Measurements from ENCODE around the gene AK9. TPM values are rescaled to one million over a fixed set of nuclear protein-coding genes. Genes with fewer than 3 reads are reported as not detected.
A peak's percentile ranks its signal among the peaks of the same experiment; 100 is the strongest.

Gene AK9
- total and polyA plus RNA-seq, 2 of the 8 experiments (the other 6 are each of a cell fraction or from before 2014, with no cell fraction given), result 1.8 to 2.2 TPM

GRCh38 chr6:109477184-109477583 is 213.8 kb downstream of the AK9 start:
- no peak overlapping the region for H4K5ac ChIP-seq (ENCODE audit: insufficient read length, low read depth, low read length)
- peak overlapping the region; percentile 34 to 72; a peak in 3 of 4 replicates for H3K4me2 ChIP-seq (ENCODE audit: insufficient read depth in 1 of 2, low read depth in 2 of 2, low read length in 2 of 2)
- WGBS, 2 experiments (ENCODE audit: extremely low coverage in 1 of 2, insufficient coverage in 1 of 2, insufficient read length in 1 of 2, insufficient replicate concordance in 2 of 2, low coverage in 1 of 2, low lambda C conversion rate in 2 of 2, missing lambda C conversion rate in 1 of 2), result 97% methylated on average over 2 of the region's 2 CpGs; no CpG with 5 or more reads in 1 of the 2 experiments
- no peak for FAIRE-seq
- peaks cover 13% of the 10 kb centered on the region for H3K79me1 ChIP-seq (ENCODE audit: low read depth, low read length)
- no peak overlapping the region for H4K8ac ChIP-seq (ENCODE audit: extremely low read depth, insufficient read depth, low read length)
- H3K79me2 ChIP-seq (ENCODE audit: control insufficient read depth in 1 of 2, insufficient read depth in 2 of 2, low read length in 2 of 2), result peaks cover 20 to 76% of the 10 kb centered on the region in 2 experiments
- peaks cover 18 to 81% (median 54%) of the 10 kb centered on the region in 4 experiments for H3K36me3 ChIP-seq (ENCODE audit: control insufficient read depth in 2 of 4, insufficient read depth in 4 of 4, low read length in 3 of 4)
- H2BK120ac ChIP-seq (replicated peaks; ENCODE audit: low read depth, low read length), result no peak overlapping the region
- H3K4ac ChIP-seq (replicated peaks; ENCODE audit: insufficient read length, low read depth, low read length), result no peak overlapping the region
- H2BK5ac ChIP-seq (ENCODE audit: low read depth, low read length), result no peak overlapping the region
- ChIA-PET CTCF (ENCODE audit: partially characterized antibody) (interaction anchor here (1.8 kb wide), 1 partner anchor 14 kb away, joined by 5 read pairs; no protein-coding TSS in a partner anchor), POLR2A (ENCODE audit: partially characterized antibody) (no interaction called here)
- H2BK12ac ChIP-seq (ENCODE audit: low read depth, low read length), result no peak overlapping the region
- H2BK20ac ChIP-seq (ENCODE audit: low read length), result no peak overlapping the region
- H3K9me3 ChIP-seq (ENCODE audit: insufficient read depth in 2 of 2, low read depth in 1 of 2, low read length in 1 of 2), result no peaks in the 10 kb centered on the region
- H4K20me1 ChIP-seq (replicated peaks in 1 of 2; ENCODE audit: control insufficient read depth in 1 of 2, insufficient read depth in 2 of 2, low read length in 2 of 2), result peaks cover 4 to 26% of the 10 kb centered on the region in 2 experiments
- 0 out of 2 replicates have a peak, but pooled peaks cover 5% of the 10 kb centered on the region for H3K23me2 ChIP-seq (ENCODE audit: low read depth, low read length)
- H3K9ac ChIP-seq (replicated peaks in 1 of 4; ENCODE audit: extremely low read depth in 1 of 4, low read depth in 3 of 4, low read length in 3 of 4), result no peak overlapping the region
- H2AFZ ChIP-seq (ENCODE audit: low read length), result no peak overlapping the region
- H3K27me3 ChIP-seq (replicated peaks in 1 of 4; ENCODE audit: control insufficient read depth in 3 of 4, extremely low read depth in 1 of 4, insufficient read depth in 3 of 4, low read length in 3 of 4), result no peaks in the 10 kb centered on the region
- H3K14ac ChIP-seq (ENCODE audit: insufficient read length), result no peak overlapping the region
- H3K56ac ChIP-seq (replicated peaks; ENCODE audit: insufficient read length, low read depth, low read length), result no peak overlapping the region
- H3K27ac ChIP-seq (ENCODE audit: low read depth, low read length), result no peak overlapping the region
- DNase-seq (ENCODE audit: low read depth in 1 of 2, low spot score in 2 of 2), result no peak
- H2AK5ac ChIP-seq (ENCODE audit: low read depth, low read length), result no peak overlapping the region
- no peak overlapping the region for H3K18ac ChIP-seq (ENCODE audit: extremely low read depth, low read length)
- H3K4me1 ChIP-seq (replicated peaks in 1 of 4; ENCODE audit: control insufficient read depth in 3 of 4, insufficient read depth in 4 of 4, low read length in 3 of 4), result peaks cover 2 to 15% (median 3%) of the 10 kb centered on the region in 4 experiments; a peak in 4 of 7 replicates
- H3K4me3 ChIP-seq (ENCODE audit: extremely low read depth in 1 of 4, insufficient read depth in 2 of 4, low read depth in 3 of 4, low read length in 4 of 4), result no peak overlapping the region; a peak in 1 of 8 replicates
- TF ChIP-seq EGR1 (IDR thresholded peaks at IDR 0.05; ENCODE audit: borderline replicate concordance, low read depth, low read length) (no peak), TAF1 (IDR thresholded peaks at IDR 0.05; ENCODE audit: low read depth, low read length) (no peak), TBP (IDR thresholded peaks at IDR 0.05; ENCODE audit: low read depth, low read length) (no peak), RXRA (IDR thresholded peaks at IDR 0.05; ENCODE audit: insufficient read depth, low read depth, low read length) (no peak), SIX5 (IDR thresholded peaks at IDR 0.05; ENCODE audit: low read depth, low read length) (no peak), ATF2 (IDR thresholded peaks at IDR 0.05; ENCODE audit: low read length) (no peak), POU5F1 (IDR thresholded peaks at IDR 0.05; ENCODE audit: low read depth, low read length) (no peak), POLR2A (IDR thresholded peaks at IDR 0.05; ENCODE audit: control extremely low read depth in 1 of 2, low read depth in 2 of 2, low read length in 2 of 2) (no peak), CHD2 (IDR thresholded peaks at IDR 0.05; ENCODE audit: low read length) (no peak)
- H4K91ac ChIP-seq (replicated peaks; ENCODE audit: insufficient read length, low read length), result no peak overlapping the region
- no peak overlapping the region for H3K23ac ChIP-seq (ENCODE audit: insufficient read length)
- no peak overlapping the region for H2BK15ac ChIP-seq (ENCODE audit: low read length)
